Measurements from ENCODE around the gene ICAM4. TPM values are rescaled to one million over a fixed set of nuclear protein-coding genes. Genes with fewer than 3 reads are reported as not detected.
A peak's percentile ranks its signal among the peaks of the same experiment; 100 is the strongest.

Gene ICAM4
- total and polyA plus RNA-seq, 2 of the 8 experiments (the other 6 are each of a cell fraction or from before 2014, with no cell fraction given): 1.5 to 4.1 TPM

DNA sequence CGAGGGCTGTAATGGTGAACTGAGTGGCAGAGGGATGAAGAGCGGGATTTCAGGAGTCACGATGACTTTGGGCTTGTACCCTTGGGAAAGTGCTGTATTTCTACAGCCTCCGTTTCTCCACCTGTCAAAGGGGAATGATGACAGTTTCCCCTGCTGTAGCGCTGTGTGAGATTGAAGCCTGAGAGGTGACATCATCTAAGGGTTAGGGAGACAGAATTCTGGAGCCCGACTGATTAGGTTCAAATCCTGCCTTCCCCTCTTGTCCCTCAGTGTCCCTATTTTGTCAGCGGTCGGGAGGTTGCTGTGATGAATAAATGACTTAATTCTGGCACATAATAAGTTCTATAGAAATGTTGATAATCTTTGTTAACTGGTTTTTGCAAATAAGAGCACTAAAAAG lies 34.0 kb upstream of the ICAM4 start:
- Histone ChIP-seq H4K91ac (replicated peaks; ENCODE audit: insufficient read length, low read length) (peak overlapping the region; percentile 39), H3K23ac (ENCODE audit: insufficient read length) (peak overlapping the region; percentile 3), H3K14ac (ENCODE audit: insufficient read length) (no peak overlapping the region), H3K79me1 (ENCODE audit: low read depth, low read length) (peaks cover 5% of the 10 kb centered on the region; the same call in 1 of the 2 replicates), H3K9ac (replicated peaks in 1 of 4; ENCODE audit: extremely low read depth in 1 of 4, low read depth in 3 of 4, low read length in 3 of 4) (peak overlapping the region in 3 of 4 experiments; percentile 82 to 93 (median 89); a peak in 6 of 7 replicates), H2AFZ (ENCODE audit: low read length) (peak overlapping the region; percentile 8; the same call in 1 of the 2 replicates), H3K27ac (ENCODE audit: low read depth, low read length) (no peak overlapping the region), H3K18ac (ENCODE audit: extremely low read depth, low read length) (no peak overlapping the region), H3K4me2 (ENCODE audit: insufficient read depth in 1 of 2, low read depth in 2 of 2, low read length in 2 of 2) (peak overlapping the region; percentile 95 to 99), H3K56ac (replicated peaks; ENCODE audit: insufficient read length, low read depth, low read length) (peak overlapping the region; percentile 88), H2AK5ac (ENCODE audit: low read depth, low read length) (no peak overlapping the region), H3K4ac (replicated peaks; ENCODE audit: insufficient read length, low read depth, low read length) (peak overlapping the region; percentile 4), H3K79me2 (ENCODE audit: control insufficient read depth in 1 of 2, insufficient read depth in 2 of 2, low read length in 2 of 2) (peaks cover 0 to 9% of the 10 kb centered on the region in 2 experiments; a peak in 2 of 4 replicates), H3K23me2 (ENCODE audit: low read depth, low read length) (peaks cover 5% of the 10 kb centered on the region), H3K27me3 (replicated peaks in 1 of 4; ENCODE audit: control insufficient read depth in 3 of 4, extremely low read depth in 1 of 4, insufficient read depth in 3 of 4, low read length in 3 of 4) (no peaks in the 10 kb centered on the region), H4K20me1 (replicated peaks in 1 of 2; ENCODE audit: control insufficient read depth in 1 of 2, insufficient read depth in 2 of 2, low read length in 2 of 2) (peaks cover 0 to 6% of the 10 kb centered on the region in 2 experiments), H2BK20ac (ENCODE audit: low read length) (no peak overlapping the region), H3K4me3 (ENCODE audit: extremely low read depth in 1 of 4, insufficient read depth in 2 of 4, low read depth in 3 of 4, low read length in 4 of 4) (peak overlapping the region; percentile 74 to 100 (median 91)), H3K36me3 (ENCODE audit: control insufficient read depth in 2 of 4, insufficient read depth in 4 of 4, low read length in 3 of 4) (peaks cover 4 to 14% (median 11%) of the 10 kb centered on the region in 4 experiments; a peak in 5 of 8 replicates), H2BK120ac (replicated peaks; ENCODE audit: low read depth, low read length) (no peak overlapping the region), H4K8ac (ENCODE audit: extremely low read depth, insufficient read depth, low read length) (peak overlapping the region; percentile 100; the same call in 1 of the 2 replicates), H2BK15ac (ENCODE audit: low read length) (no peak overlapping the region), H3K4me1 (replicated peaks in 1 of 4; ENCODE audit: control insufficient read depth in 3 of 4, insufficient read depth in 4 of 4, low read length in 3 of 4) (peaks cover 0 to 4% (median 1%) of the 10 kb centered on the region in 4 experiments; a peak in 1 of 7 replicates), H2BK12ac (ENCODE audit: low read depth, low read length) (no peak overlapping the region), H3K9me3 (ENCODE audit: insufficient read depth in 2 of 2, low read depth in 1 of 2, low read length in 1 of 2) (no peaks in the 10 kb centered on the region), H4K5ac (ENCODE audit: insufficient read length, low read depth, low read length) (peak overlapping the region; percentile 2), H2BK5ac (ENCODE audit: low read depth, low read length) (peak overlapping the region; percentile 94; the same call in 1 of the 2 replicates)
- WGBS, 2 experiments (ENCODE audit: extremely low coverage in 1 of 2, insufficient coverage in 1 of 2, insufficient read length in 1 of 2, insufficient replicate concordance in 2 of 2, low coverage in 1 of 2, low lambda C conversion rate in 2 of 2, missing lambda C conversion rate in 1 of 2): 33% methylated on average over 8 of the region's 8 CpGs; no CpG with 5 or more reads in 1 of the 2 experiments
- ChIA-PET CTCF (ENCODE audit: partially characterized antibody) (interaction anchor here (1.4 kb wide), 1 partner anchor 25 kb away, joined by 3 read pairs; no protein-coding TSS in a partner anchor), POLR2A (ENCODE audit: partially characterized antibody) (interaction anchor here (1.2 to 3.8 kb wide), 6 partner anchors 11 to 163 kb away, joined by 3 to 14 read pairs (median 4); partner anchors contain the start of genes DNMT1 and ICAM5)
- TF ChIP-seq, protein P1, sequence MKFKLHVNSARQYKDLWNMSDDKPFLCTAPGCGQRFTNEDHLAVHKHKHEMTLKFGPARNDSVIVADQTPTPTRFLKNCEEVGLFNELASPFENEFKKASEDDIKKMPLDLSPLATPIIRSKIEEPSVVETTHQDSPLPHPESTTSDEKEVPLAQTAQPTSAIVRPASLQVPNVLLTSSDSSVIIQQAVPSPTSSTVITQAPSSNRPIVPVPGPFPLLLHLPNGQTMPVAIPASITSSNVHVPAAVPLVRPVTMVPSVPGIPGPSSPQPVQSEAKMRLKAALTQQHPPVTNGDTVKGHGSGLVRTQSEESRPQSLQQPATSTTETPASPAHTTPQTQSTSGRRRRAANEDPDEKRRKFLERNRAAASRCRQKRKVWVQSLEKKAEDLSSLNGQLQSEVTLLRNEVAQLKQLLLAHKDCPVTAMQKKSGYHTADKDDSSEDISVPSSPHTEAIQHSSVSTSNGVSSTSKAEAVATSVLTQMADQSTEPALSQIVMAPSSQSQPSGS (IDR thresholded peaks at IDR 0.05; ENCODE audit: low read length): 0 out of 2 replicates have a peak, but pooled peaks have one; percentile 4
- TF ChIP-seq EZH2 (IDR thresholded peaks at IDR 0.05; ENCODE audit: low read depth, low read length, severe bottlenecking): no peak
- DNase-seq (ENCODE audit: low read depth in 1 of 2, low spot score in 2 of 2) (no peak), FAIRE-seq (no peak)
